HEK293 (cell line): ENCODE measurements around the gene WTIP.

Experiments used
- CTCF ChIA-PET: fragments of 350-600 bp; formaldehyde crosslinking; extraction: SDS; loops from one replicate; lab custom pipeline; 2021; ENCODE audit warnings: antibody characterized with exemption; lab: Yijun Ruan, JAX
- POLR2A ChIA-PET: fragments of 300-600 bp; formaldehyde crosslinking; extraction: SDS; loops from one replicate; lab custom pipeline; 2020; ENCODE audit warnings: antibody characterized with exemption, inconsistent platforms; lab: Yijun Ruan, JAX
- H3K27ac ChIP-seq: fragments of 200-500 bp; sonication (Bioruptor generic); 2 replicates; pipeline ENCODE4 v1.5.1; 2014; ENCODE audit warnings: low read depth, low read length, control low read depth, inconsistent platforms; ENCODE audit errors: extremely low read depth
- H3K36me3 ChIP-seq, 2 experiments: fragments of 200-500 bp in 1 of 2; sonication (Bioruptor generic) in 1 of 2; 1 replicate in 1 of 2; 2 replicates in 1 of 2; pipeline ENCODE4 v1.5.1; 2014 to 2017; ENCODE audit warnings: inconsistent platforms in 2 of 2, low read length in 2 of 2; ENCODE audit not compliant: control insufficient read depth in 2 of 2, insufficient read depth in 1 of 2
- H3K4me1 ChIP-seq: fragments of 200-500 bp; sonication (Bioruptor generic); 2 replicates; pipeline ENCODE4 v1.5.1; 2014; ENCODE audit warnings: mild to moderate bottlenecking, low read length, inconsistent platforms; ENCODE audit not compliant: control insufficient read depth, insufficient read depth
- H3K4me3 ChIP-seq: 2 replicates; pipeline ENCODE4 v1.5.1; 2011; ENCODE audit warnings: low read depth, mild to moderate bottlenecking, control low read depth, low read length, moderate library complexity
- H3K9me3 ChIP-seq: fragments of 200-500 bp; sonication (Bioruptor generic); 2 replicates; pipeline ENCODE4 v1.5.1; 2014; ENCODE audit warnings: low read depth, low read length, inconsistent platforms; ENCODE audit not compliant: control insufficient read depth, insufficient read depth
- EGR2 ChIP-seq: fragments of 450-650 bp; formaldehyde crosslinking; IDR thresholded peaks from 2 replicates; pipeline ENCODE4 v1.5.1; 2016; ENCODE audit warnings: low read depth, missing biosample characterization, missing genetic modification characterization
- FEZF1 ChIP-seq: fragments of 450-650 bp; formaldehyde crosslinking; IDR thresholded peaks from 2 replicates; pipeline ENCODE4 v1.5.1; 2016; ENCODE audit warnings: missing biosample characterization, missing genetic modification characterization
- IKZF3 ChIP-seq: fragments of 450-650 bp; IDR thresholded peaks from 2 replicates; pipeline ENCODE4 v1.5.0; 2018; ENCODE audit warnings: missing biosample characterization, mild to moderate bottlenecking, missing genetic modification characterization, moderate library complexity
- KLF1 ChIP-seq: fragments of 450-650 bp; formaldehyde crosslinking; IDR thresholded peaks from 2 replicates; pipeline ENCODE4 v1.5.1; 2016; ENCODE audit warnings: missing biosample characterization, missing genetic modification characterization
- KLF9 ChIP-seq: fragments of 450-650 bp; formaldehyde crosslinking; IDR thresholded peaks from 2 replicates; pipeline ENCODE4 v1.5.1; 2016; ENCODE audit warnings: missing biosample characterization, missing genetic modification characterization, low read depth
- MEIS1 ChIP-seq: sonication (generic); formaldehyde crosslinking; IDR thresholded peaks from 2 replicates; pipeline ENCODE4 v1.8.1; 2022; ENCODE audit warnings: missing genetic modification reagents, mild to moderate bottlenecking, borderline replicate concordance
- ZNF121 ChIP-seq: fragments of 450-650 bp; formaldehyde crosslinking; IDR thresholded peaks from 2 replicates; pipeline ENCODE4 v1.5.1; 2016; ENCODE audit warnings: missing biosample characterization, missing genetic modification characterization
- ZNF174 ChIP-seq: fragments of 450-650 bp; formaldehyde crosslinking; IDR thresholded peaks from 2 replicates; pipeline ENCODE4 v1.5.0; 2017; ENCODE audit warnings: missing biosample characterization, mild to moderate bottlenecking, missing genetic modification characterization
- ZNF19 ChIP-seq: fragments of 450-650 bp; formaldehyde crosslinking; IDR thresholded peaks from 2 replicates; pipeline ENCODE4; 2016; ENCODE audit warnings: missing biosample characterization, missing genetic modification characterization, low read depth
- ZNF2 ChIP-seq: fragments of 450-650 bp; formaldehyde crosslinking; IDR thresholded peaks from 2 replicates; pipeline ENCODE4 v1.5.1; 2016; ENCODE audit warnings: missing biosample characterization, missing genetic modification characterization
- ZNF394 ChIP-seq: fragments of 450-650 bp; formaldehyde crosslinking; IDR thresholded peaks from 2 replicates; pipeline ENCODE4 v1.5.1; 2016; ENCODE audit warnings: missing biosample characterization, missing genetic modification characterization, mild to moderate bottlenecking, moderate library complexity, borderline replicate concordance
- ZNF423 ChIP-seq: fragments of 450-650 bp; formaldehyde crosslinking; IDR thresholded peaks from 2 replicates; pipeline ENCODE4 v1.5.1; 2016; ENCODE audit warnings: missing biosample characterization, missing genetic modification characterization
- ZNF501 ChIP-seq: fragments of 450-650 bp; formaldehyde crosslinking; IDR thresholded peaks from 2 replicates; pipeline ENCODE4 v1.5.1; 2016; ENCODE audit warnings: missing biosample characterization, missing genetic modification characterization
- ZNF776 ChIP-seq: fragments of 450-650 bp; formaldehyde crosslinking; IDR thresholded peaks from 2 replicates; pipeline ENCODE4 v1.5.0; 2017; ENCODE audit warnings: missing biosample characterization, missing genetic modification characterization, borderline replicate concordance
- ZNF791 ChIP-seq: fragments of 450-650 bp; formaldehyde crosslinking; IDR thresholded peaks from 2 replicates; pipeline ENCODE4 v1.5.1; 2016; ENCODE audit warnings: missing biosample characterization, missing genetic modification characterization
- TF ChIP-seq, protein P1 (sequence below): fragments of 450-650 bp; formaldehyde crosslinking; IDR thresholded peaks from 2 replicates; pipeline ENCODE4 v1.5.1; 2016; ENCODE audit warnings: missing biosample characterization, missing genetic modification characterization, borderline replicate concordance
- TF ChIP-seq, protein P2 (sequence below): fragments of 450-650 bp; formaldehyde crosslinking; IDR thresholded peaks from 2 replicates; pipeline ENCODE4 v1.5.1; 2016; ENCODE audit warnings: missing biosample characterization, missing genetic modification characterization
- TF ChIP-seq, protein P3 (sequence below): fragments of 450-650 bp; formaldehyde crosslinking; IDR thresholded peaks from 2 replicates; pipeline ENCODE4 v1.5.0; 2017; ENCODE audit warnings: missing biosample characterization, missing genetic modification characterization, borderline replicate concordance
- TF ChIP-seq, protein P4 (sequence below): fragments of 450-650 bp; formaldehyde crosslinking; IDR thresholded peaks from 2 replicates; pipeline ENCODE4 v1.5.1; 2016; ENCODE audit warnings: missing biosample characterization, missing genetic modification characterization

The WTIP gene

DNA sequence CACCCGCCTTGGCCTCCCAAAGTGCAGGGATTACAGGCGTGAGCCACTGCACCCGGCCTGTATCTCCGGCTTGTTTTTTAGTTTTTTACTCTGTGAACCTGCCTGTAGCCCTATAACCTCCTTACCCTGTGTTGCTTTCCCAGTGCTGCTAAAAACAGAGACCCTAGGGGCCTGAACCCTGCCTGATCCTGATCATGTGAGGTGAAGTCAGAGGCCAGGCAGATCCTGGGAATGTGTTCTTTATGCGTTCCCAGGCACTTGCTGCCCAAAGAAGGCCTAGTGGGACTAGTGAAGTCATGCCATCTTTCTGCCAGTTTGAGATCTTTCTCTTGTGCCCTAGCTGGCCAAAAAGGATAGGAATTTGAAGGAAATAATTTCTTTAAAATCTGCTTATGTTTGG lies 48.8 kb upstream of the WTIP start:
- H3K27ac ChIP-seq: peak overlapping the region; percentile 17; the same call in 1 of the 2 replicates
- ChIA-PET CTCF (interaction anchor here (0.6 to 3.7 kb wide), 3 partner anchors 11 to 63 kb away, joined by 3 to 69 read pairs (median 5); no protein-coding TSS in a partner anchor), POLR2A (no interaction called here)
- H3K9me3 ChIP-seq: peaks cover 2% of the 10 kb centered on the region; the same call in 1 of the 2 replicates
- no peak overlapping the region for H3K4me3 ChIP-seq
- H3K36me3 ChIP-seq: peaks cover 72 to 78% of the 10 kb centered on the region in 2 experiments
- TF ChIP-seq, protein P1, sequence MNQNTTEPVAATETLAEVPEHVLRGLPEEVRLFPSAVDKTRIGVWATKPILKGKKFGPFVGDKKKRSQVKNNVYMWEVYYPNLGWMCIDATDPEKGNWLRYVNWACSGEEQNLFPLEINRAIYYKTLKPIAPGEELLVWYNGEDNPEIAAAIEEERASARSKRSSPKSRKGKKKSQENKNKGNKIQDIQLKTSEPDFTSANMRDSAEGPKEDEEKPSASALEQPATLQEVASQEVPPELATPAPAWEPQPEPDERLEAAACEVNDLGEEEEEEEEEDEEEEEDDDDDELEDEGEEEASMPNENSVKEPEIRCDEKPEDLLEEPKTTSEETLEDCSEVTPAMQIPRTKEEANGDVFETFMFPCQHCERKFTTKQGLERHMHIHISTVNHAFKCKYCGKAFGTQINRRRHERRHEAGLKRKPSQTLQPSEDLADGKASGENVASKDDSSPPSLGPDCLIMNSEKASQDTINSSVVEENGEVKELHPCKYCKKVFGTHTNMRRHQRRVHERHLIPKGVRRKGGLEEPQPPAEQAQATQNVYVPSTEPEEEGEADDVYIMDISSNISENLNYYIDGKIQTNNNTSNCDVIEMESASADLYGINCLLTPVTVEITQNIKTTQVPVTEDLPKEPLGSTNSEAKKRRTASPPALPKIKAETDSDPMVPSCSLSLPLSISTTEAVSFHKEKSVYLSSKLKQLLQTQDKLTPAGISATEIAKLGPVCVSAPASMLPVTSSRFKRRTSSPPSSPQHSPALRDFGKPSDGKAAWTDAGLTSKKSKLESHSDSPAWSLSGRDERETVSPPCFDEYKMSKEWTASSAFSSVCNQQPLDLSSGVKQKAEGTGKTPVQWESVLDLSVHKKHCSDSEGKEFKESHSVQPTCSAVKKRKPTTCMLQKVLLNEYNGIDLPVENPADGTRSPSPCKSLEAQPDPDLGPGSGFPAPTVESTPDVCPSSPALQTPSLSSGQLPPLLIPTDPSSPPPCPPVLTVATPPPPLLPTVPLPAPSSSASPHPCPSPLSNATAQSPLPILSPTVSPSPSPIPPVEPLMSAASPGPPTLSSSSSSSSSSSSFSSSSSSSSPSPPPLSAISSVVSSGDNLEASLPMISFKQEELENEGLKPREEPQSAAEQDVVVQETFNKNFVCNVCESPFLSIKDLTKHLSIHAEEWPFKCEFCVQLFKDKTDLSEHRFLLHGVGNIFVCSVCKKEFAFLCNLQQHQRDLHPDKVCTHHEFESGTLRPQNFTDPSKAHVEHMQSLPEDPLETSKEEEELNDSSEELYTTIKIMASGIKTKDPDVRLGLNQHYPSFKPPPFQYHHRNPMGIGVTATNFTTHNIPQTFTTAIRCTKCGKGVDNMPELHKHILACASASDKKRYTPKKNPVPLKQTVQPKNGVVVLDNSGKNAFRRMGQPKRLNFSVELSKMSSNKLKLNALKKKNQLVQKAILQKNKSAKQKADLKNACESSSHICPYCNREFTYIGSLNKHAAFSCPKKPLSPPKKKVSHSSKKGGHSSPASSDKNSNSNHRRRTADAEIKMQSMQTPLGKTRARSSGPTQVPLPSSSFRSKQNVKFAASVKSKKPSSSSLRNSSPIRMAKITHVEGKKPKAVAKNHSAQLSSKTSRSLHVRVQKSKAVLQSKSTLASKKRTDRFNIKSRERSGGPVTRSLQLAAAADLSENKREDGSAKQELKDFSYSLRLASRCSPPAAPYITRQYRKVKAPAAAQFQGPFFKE (tag by site-specific recombination): 0 out of 2 replicates have a peak, but pooled peaks have one; percentile 1
- no peak for TF ChIP-seq ZNF394 (tag by site-specific recombination)
- TF ChIP-seq KLF9 (tag by site-specific recombination): no peak
- TF ChIP-seq ZNF2 (tag by site-specific recombination): no peak
- TF ChIP-seq ZNF423: no peak
- TF ChIP-seq IKZF3 (tag by site-specific recombination): 0 out of 2 replicates have a peak, but pooled peaks have one; percentile 15
- 0 out of 2 replicates have a peak, but pooled peaks have one; percentile 5 for TF ChIP-seq ZNF501 (tag by site-specific recombination)
- no peak for TF ChIP-seq MEIS1 (CRISPR knock-in tag)
- peaks cover 36% of the 10 kb centered on the region for H3K4me1 ChIP-seq

DNA sequence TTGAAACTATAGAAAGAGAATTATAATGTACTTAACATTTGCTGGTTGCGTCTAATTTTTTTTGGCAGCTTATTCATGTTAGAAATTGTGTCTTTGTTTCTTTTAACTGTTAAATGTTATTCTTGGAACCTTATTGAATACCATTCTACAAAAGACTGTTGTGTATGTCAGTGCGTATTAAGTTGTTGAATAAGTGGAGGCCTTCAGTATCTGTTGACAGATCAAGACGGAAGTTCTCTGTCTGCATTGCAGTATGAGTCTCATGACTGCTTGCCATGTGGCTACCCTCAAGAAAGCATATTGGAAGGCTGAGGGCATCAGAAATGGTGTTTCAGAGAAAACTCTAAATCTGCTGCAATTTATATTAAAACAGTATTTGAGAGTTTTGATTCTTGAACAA lies 44.8 kb upstream of the WTIP start:
- no peak overlapping the region for H3K4me3 ChIP-seq
- ChIA-PET POLR2A (interaction anchor here (2.8 kb wide), 1 partner anchor 9 kb away, joined by 12 read pairs; the partner anchor contains the start of gene UBA2), CTCF (no interaction called here)
- TF ChIP-seq, protein P2, sequence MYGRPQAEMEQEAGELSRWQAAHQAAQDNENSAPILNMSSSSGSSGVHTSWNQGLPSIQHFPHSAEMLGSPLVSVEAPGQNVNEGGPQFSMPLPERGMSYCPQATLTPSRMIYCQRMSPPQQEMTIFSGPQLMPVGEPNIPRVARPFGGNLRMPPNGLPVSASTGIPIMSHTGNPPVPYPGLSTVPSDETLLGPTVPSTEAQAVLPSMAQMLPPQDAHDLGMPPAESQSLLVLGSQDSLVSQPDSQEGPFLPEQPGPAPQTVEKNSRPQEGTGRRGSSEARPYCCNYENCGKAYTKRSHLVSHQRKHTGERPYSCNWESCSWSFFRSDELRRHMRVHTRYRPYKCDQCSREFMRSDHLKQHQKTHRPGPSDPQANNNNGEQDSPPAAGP (tag by site-specific recombination): no peak
- TF ChIP-seq ZNF2 (tag by site-specific recombination) (no peak), KLF1 (tag by site-specific recombination) (no peak), ZNF776 (tag by site-specific recombination) (no peak)
- H3K4me1 ChIP-seq: peaks cover 11% of the 10 kb centered on the region; the same call in 1 of the 2 replicates
- peaks cover 96 to 100% of the 10 kb centered on the region in 2 experiments for H3K36me3 ChIP-seq
- peaks cover 2% of the 10 kb centered on the region; the same call in 1 of the 2 replicates for H3K9me3 ChIP-seq
- H3K27ac ChIP-seq: peak overlapping the region; percentile 41; the same call in 1 of the 2 replicates

DNA sequence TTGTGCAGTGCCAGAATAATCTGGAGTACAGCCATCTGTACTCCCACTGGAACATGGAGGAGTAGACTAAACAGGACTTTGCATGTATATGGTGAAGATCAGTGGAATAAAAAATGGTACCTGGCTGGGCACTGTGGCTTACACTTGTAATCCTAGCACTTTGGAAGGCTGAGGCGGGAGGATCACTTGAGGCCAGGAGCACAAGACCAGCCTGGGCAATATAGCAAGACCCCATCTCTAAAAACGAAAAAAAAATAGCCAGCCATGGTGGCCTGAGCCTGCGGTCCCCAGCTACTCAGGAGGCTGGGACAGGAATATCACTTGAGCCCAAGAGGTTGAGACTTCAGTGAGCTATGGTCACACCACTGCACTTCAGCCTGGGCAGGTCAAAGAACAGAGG lies 33.4 kb upstream of the WTIP start:
- ChIA-PET CTCF (interaction anchor here (0.6 to 11.2 kb wide), 4 partner anchors 9 to 142 kb away, joined by 3 to 69 read pairs (median 4); no protein-coding TSS in a partner anchor), POLR2A (interaction anchor here (0.7 kb wide), 1 partner anchor 10 kb away, joined by 7 read pairs; no protein-coding TSS in a partner anchor)
- no peaks in the 10 kb centered on the region for H3K4me1 ChIP-seq
- peaks cover 99 to 100% of the 10 kb centered on the region in 2 experiments for H3K36me3 ChIP-seq
- no peaks in the 10 kb centered on the region for H3K9me3 ChIP-seq
- H3K4me3 ChIP-seq: no peak overlapping the region
- TF ChIP-seq FEZF1: no peak
- TF ChIP-seq, protein P3, sequence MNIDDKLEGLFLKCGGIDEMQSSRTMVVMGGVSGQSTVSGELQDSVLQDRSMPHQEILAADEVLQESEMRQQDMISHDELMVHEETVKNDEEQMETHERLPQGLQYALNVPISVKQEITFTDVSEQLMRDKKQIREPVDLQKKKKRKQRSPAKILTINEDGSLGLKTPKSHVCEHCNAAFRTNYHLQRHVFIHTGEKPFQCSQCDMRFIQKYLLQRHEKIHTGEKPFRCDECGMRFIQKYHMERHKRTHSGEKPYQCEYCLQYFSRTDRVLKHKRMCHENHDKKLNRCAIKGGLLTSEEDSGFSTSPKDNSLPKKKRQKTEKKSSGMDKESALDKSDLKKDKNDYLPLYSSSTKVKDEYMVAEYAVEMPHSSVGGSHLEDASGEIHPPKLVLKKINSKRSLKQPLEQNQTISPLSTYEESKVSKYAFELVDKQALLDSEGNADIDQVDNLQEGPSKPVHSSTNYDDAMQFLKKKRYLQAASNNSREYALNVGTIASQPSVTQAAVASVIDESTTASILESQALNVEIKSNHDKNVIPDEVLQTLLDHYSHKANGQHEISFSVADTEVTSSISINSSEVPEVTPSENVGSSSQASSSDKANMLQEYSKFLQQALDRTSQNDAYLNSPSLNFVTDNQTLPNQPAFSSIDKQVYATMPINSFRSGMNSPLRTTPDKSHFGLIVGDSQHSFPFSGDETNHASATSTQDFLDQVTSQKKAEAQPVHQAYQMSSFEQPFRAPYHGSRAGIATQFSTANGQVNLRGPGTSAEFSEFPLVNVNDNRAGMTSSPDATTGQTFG (tag by site-specific recombination): no peak
- TF ChIP-seq, protein P4, sequence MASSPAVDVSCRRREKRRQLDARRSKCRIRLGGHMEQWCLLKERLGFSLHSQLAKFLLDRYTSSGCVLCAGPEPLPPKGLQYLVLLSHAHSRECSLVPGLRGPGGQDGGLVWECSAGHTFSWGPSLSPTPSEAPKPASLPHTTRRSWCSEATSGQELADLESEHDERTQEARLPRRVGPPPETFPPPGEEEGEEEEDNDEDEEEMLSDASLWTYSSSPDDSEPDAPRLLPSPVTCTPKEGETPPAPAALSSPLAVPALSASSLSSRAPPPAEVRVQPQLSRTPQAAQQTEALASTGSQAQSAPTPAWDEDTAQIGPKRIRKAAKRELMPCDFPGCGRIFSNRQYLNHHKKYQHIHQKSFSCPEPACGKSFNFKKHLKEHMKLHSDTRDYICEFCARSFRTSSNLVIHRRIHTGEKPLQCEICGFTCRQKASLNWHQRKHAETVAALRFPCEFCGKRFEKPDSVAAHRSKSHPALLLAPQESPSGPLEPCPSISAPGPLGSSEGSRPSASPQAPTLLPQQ (tag by site-specific recombination): no peak
- no peak for TF ChIP-seq ZNF19 (tag by site-specific recombination)
- no peak for TF ChIP-seq ZNF174 (tag by site-specific recombination)
- TF ChIP-seq ZNF121: peak; percentile 99
- TF ChIP-seq EGR2 (tag by site-specific recombination): no peak
- no peak for TF ChIP-seq ZNF791 (tag by site-specific recombination)
- TF ChIP-seq, all 188 proteins: peak for 1
- H3K27ac ChIP-seq: 0 out of 2 replicates have a peak overlapping the region, but pooled peaks have one; percentile 27
